ENCODE measurements around the gene SLC9A6.

SLC9A6 gene

DNA sequence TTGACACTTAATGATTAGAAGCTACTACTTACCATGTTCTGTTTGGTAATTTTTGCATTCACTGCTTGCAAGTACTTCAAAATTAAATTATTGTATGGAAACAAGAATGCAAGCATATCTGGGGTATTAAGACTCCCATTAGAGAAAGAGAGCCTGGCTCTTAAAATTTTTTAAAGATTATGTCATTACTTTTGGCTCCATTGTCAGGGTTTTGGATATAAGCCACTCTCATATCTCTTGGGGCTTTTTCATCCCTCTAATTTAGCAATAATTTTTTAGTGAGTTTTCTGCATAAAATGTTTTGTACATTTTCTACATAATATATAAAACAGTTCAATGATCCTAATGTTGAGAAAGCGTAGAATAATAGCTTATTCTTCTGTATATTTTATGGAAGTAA, 49.4 kb downstream of the SLC9A6 start:
- no peak overlapping the region for H3K4me3 ChIP-seq (ENCODE audit: low read depth, low read length)
- DNase-seq (ENCODE audit: low read depth), result no peak
- TF ChIP-seq, protein P1, sequence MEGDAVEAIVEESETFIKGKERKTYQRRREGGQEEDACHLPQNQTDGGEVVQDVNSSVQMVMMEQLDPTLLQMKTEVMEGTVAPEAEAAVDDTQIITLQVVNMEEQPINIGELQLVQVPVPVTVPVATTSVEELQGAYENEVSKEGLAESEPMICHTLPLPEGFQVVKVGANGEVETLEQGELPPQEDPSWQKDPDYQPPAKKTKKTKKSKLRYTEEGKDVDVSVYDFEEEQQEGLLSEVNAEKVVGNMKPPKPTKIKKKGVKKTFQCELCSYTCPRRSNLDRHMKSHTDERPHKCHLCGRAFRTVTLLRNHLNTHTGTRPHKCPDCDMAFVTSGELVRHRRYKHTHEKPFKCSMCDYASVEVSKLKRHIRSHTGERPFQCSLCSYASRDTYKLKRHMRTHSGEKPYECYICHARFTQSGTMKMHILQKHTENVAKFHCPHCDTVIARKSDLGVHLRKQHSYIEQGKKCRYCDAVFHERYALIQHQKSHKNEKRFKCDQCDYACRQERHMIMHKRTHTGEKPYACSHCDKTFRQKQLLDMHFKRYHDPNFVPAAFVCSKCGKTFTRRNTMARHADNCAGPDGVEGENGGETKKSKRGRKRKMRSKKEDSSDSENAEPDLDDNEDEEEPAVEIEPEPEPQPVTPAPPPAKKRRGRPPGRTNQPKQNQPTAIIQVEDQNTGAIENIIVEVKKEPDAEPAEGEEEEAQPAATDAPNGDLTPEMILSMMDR (IDR thresholded peaks at IDR 0.05; ENCODE audit: low read depth, low read length, missing control alignments), result no peak

DNA sequence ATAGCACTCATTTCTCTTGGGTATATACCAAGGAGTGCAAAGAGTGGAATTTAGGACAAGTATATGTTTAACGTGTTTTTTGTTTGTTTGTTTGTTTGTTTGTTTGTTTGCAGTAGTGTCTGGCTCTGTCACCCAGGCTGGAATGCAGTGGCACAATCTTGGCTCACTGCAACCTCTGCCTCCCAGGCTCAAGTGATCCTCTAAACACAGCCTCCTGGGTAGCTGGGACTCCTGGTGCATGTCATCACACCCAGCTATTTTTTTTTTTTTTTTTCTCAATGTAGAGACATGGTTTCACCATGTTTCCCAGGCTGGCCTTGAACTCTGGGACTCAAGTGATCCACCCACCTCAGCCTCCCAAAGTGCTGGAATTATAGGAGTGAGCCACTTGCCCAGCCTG, 50.4 kb downstream of the SLC9A6 start:
- no peak overlapping the region for H3K4me3 ChIP-seq (ENCODE audit: low read depth, low read length)
- TF ChIP-seq, protein P1 (IDR thresholded peaks at IDR 0.05; ENCODE audit: low read depth, low read length, missing control alignments), result no peak
- no peak for DNase-seq (ENCODE audit: low read depth)

DNA sequence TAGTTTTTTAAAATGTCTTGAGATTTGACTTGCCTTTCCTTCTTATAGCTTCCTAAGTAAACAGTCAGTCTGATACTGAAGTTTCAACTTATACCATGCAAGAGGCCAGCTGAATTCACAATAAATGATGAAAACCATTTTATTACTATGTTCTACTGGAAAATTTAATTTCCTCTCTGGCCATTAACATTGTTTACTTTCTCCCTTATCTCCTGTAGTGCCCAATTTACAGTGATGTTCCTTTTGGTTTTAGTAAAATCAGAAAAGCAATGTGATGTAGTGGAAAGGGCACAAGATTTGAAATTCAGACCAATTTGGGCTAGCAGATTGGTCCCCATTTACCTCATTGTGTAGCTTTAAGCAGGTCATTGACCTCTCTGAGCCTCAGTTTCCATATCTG, 54.2 kb downstream of the SLC9A6 start:
- DNase-seq (ENCODE audit: low read depth), result no peak
- TF ChIP-seq, protein P1 (IDR thresholded peaks at IDR 0.05; ENCODE audit: low read depth, low read length, missing control alignments), result no peak
- H3K4me3 ChIP-seq (ENCODE audit: low read depth, low read length), result no peak overlapping the region

DNA sequence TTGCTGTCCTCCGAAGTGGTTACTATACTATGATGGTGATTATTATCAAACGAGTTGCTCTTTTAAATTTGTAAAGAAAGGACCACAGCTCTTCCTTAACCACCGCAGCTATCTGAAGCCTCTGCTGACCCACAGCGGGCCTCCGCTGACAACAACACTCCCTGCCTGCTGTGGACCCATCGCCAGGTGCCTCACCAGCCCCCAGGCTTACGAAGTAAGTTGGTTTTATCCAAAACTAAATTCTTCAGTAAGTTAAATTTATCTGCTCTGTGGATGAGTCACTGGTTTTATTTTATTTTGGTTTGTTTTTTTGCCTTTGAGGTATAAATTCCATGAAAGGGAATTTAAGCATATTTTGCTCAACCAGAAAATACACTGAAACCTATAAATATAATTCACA, 54.7 kb downstream of the SLC9A6 start:
- no peak for DNase-seq (ENCODE audit: low read depth)
- TF ChIP-seq, protein P1 (IDR thresholded peaks at IDR 0.05; ENCODE audit: low read depth, low read length, missing control alignments), result no peak
- H3K4me3 ChIP-seq (ENCODE audit: low read depth, low read length), result no peak overlapping the region

DNA sequence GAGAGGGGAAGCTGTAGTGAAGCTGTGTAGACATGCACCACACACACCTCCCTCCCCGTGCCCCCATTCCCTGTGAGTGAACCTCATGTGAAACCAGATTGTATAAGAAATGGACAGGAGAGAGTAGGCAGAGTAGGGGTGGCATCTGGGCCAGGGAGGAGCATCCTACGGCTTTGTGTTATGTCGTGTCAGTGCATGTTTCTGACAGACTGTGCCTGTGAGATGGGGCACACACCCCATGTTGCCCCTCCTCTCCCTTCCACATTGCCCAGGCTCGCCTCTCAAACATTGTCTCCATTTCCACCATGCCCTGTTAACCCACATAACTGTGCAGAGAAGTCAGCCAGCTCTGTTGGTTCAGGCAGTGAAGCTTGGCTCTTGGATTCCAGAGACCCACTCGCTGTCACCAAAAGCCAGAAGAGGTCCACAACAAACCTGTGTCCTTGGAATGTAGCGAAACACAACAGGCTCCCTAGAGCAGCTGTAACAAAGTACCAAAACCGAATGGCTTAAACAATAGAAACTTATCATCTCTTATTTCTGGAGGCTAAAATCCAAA, 56.1 kb downstream of the SLC9A6 start:
- no peak for DNase-seq (ENCODE audit: low read depth)
- no peak overlapping the region for H3K4me3 ChIP-seq (ENCODE audit: low read depth, low read length)
- TF ChIP-seq, protein P1 (IDR thresholded peaks at IDR 0.05; ENCODE audit: low read depth, low read length, missing control alignments), result no peak

DNA sequence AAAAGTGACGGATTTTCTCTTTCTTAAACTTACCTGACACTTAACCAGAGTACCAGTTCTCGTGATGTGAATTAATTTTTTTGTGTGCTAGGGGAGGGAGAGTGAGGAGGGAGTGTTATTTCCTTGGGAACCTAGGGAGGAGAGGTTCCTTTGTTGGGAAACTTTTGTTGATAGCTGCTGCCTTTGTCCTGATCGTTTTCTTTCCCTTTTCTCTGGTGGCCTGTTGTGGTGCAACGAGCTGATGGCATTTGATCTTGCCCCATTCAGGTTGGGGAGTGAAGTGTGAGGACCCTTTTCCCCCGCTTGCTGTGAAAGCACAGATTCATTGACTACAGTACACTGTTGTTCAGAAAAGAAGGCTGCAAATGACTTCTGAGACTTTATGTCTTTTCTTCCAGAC, 59.8 kb downstream of the SLC9A6 start:
- TF ChIP-seq, protein P1 (IDR thresholded peaks at IDR 0.05; ENCODE audit: low read depth, low read length, missing control alignments), result no peak
- DNase-seq (ENCODE audit: low read depth), result no peak
- no peak overlapping the region for H3K4me3 ChIP-seq (ENCODE audit: low read depth, low read length)

DNA sequence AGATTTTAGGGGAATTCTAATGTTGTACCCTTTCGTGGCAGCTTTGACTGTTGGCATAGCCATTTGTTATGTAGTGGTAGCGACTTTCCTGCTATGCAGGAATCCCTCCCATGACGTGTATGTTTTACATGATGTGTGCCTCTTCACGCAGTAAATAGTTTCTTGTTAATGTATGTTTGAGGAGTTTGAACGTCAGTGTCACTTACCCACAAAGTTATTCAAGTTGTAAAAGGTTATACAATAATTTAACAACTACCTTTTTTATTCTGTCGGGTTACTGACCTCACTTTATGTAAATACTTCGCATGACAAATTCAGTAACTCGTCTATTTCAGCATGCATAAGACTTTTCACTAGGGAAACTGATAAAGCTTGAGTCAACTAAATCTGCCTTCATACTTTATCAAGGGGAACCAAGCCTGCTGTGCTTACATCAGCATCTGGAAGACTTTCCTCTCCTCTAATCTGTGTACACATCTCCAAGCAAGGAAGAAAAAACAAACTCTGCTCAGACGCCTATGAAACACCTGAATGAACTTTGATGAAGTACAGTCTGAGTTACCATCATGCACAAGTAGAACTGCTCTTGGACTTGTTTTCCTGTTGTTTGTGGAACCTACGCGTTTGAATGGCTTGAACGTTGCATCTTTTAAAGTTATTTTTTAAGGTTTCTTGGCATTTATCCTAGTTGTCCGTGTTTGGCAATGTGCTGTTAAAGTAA, 61.2 kb downstream of the SLC9A6 start:
- DNase-seq (ENCODE audit: low read depth), result no peak
- no peak overlapping the region for H3K4me3 ChIP-seq (ENCODE audit: low read depth, low read length)
- TF ChIP-seq, protein P1 (IDR thresholded peaks at IDR 0.05; ENCODE audit: low read depth, low read length, missing control alignments), result no peak

All from GM12864 (cell line).